T-helper 2 cell treated with Interferon-gamma antibody and Interleukin-4, amounts not matched to agents 5 μg/mL and 100 μg/mL, for 36 hours (primary cell): ENCODE results near the gene ROR2.

Source experiments
- DNase-seq: peaks from one replicate; pipeline ENCODE4 v3.0.0; 2021; ENCODE audit warnings: low spot score
- H3K27ac Mint-ChIP-seq: one replicate; pipeline ENCODE4 v1.8.0; 2021; ENCODE audit warnings: mild to moderate bottlenecking, mixed read lengths
- H3K27me3 Mint-ChIP-seq: one replicate; pipeline ENCODE4 v1.8.0; 2021; ENCODE audit warnings: low read depth, mixed read lengths
- H3K36me3 Mint-ChIP-seq: one replicate; pipeline ENCODE4 v1.8.0; 2021; ENCODE audit warnings: low read depth, mixed read lengths
- H3K4me1 Mint-ChIP-seq: one replicate; pipeline ENCODE4 v1.8.0; 2021; ENCODE audit warnings: low read depth, mixed read lengths
- H3K4me3 Mint-ChIP-seq: one replicate; pipeline ENCODE4 v1.8.0; 2022; ENCODE audit warnings: mild to moderate bottlenecking, moderate library complexity, mixed read lengths
- H3K9me3 Mint-ChIP-seq: one replicate; pipeline ENCODE4 v1.8.0; 2021; ENCODE audit warnings: mixed read lengths

Gene ROR2

DNA sequence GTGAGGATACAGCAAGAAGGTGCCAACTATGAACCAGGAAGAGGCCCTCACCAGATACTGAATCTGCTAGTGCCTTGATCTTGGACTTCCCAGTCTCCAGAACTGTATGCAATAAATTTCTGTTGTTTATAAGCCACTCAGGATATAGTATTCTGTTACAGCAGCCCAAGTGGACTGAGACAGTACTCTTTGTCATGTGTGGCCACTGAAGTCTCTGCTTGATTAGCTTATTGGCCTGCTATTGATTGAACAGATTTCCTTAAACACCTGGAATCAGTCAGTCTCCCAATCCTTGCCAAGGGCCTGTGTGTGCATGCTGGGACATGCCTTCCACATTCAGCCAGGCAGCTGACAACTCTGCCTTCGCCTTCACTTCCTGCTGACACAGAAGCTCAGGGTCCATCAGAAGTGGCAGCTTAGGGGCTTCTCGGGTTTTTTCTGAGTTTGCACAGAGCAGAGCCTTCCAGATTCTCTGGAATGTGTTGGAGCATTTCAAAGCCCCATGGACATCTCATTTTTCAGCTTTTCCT lies 13.7 kb upstream of the ROR2 start:
- H3K9me3 Mint-ChIP-seq, result no peaks in the 10 kb centered on the region
- no peak for DNase-seq
- H3K36me3 Mint-ChIP-seq, result no peaks in the 10 kb centered on the region
- H3K27ac Mint-ChIP-seq, result no peak overlapping the region
- H3K4me1 Mint-ChIP-seq, result peaks cover 2% of the 10 kb centered on the region
- peaks cover 24% of the 10 kb centered on the region for H3K27me3 Mint-ChIP-seq
- H3K4me3 Mint-ChIP-seq, result no peak overlapping the region

DNA sequence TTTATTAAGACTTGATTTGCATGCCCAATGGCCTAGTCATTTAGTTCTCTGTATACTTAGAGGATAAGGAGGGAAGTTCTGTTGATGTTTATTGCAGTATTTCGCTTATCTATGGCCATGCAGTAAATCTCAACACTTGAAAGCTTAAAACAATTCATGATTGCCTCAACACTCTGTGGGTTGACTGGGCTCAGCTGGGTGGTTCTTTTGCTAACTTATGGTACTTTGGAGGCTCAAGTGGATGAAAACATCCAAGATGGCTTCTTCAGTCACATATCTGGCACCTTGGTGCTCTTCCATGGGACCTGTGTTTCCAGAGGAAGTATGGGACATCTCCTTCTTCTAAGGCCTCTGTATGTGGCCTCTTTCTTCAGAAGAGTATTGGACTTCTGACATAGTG lies 10.3 kb upstream of the ROR2 start:
- H3K36me3 Mint-ChIP-seq, result no peaks in the 10 kb centered on the region
- H3K4me3 Mint-ChIP-seq, result no peak overlapping the region

DNA sequence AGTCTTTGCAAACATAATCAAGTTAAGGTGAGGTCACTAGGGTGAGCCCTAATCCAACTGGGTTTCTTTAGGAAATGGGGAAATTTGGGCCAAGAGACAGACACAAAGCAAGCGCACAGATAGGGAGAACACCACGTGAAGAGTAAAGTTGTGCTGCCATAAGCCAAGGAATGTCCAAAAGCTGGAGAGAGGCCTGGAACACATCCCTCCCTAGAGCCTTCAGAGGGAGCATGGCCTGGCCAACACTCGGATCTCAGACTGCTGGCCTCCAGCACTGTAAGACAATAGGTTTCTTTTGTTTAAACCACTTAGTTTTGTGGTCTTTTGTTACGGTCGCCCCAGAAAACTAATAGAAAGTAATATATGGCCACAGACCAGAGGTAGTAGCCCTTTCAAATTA lies 8.1 kb upstream of the ROR2 start:
- H3K9me3 Mint-ChIP-seq, result no peaks in the 10 kb centered on the region
- peaks cover 14% of the 10 kb centered on the region for H3K27me3 Mint-ChIP-seq
- H3K36me3 Mint-ChIP-seq, result no peaks in the 10 kb centered on the region

More for the DNA sequence above, 10.3 kb upstream of the ROR2 start:
- Mint-ChIP-seq H3K27ac (no peak overlapping the region), H3K9me3 (no peaks in the 10 kb centered on the region), H3K27me3 (peaks cover 3% of the 10 kb centered on the region), H3K4me1 (peaks cover 2% of the 10 kb centered on the region)
- DNase-seq, result no peak

DNA sequence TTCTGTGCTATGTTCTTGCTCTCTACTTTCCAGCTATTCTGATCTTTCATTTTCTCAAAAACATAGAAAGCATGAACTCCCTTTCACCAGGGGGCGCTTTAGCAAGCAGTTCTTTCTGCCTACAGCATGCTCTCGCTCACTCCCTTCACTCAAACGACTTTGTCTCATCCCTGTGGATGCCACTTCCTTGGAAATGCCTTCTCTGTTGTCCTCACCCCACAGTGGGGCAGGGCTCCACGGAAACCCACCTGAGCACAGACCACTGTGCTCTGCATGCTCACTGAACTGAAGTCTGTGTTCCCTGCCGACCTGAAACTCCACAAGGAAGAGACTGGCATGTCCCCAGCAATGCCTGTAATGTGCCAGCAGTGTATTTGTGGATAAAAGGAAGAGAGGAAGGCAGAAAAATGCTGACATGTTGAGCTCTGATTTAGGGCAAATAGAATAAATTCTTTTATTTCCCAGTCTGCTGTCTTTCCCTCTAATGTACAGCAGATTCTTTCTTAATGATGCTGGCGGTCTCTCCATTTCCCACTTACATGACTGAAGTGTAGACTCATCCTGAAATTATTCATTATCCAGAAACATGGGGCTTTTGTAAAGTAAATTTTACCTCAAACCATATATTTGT lies 4.9 kb upstream of the ROR2 start:
- Mint-ChIP-seq H3K27ac (no peak overlapping the region), H3K9me3 (no peaks in the 10 kb centered on the region), H3K4me1 (peaks cover 7% of the 10 kb centered on the region), H3K27me3 (peaks cover 43% of the 10 kb centered on the region), H3K4me3 (peak overlapping the region; percentile 28), H3K36me3 (no peaks in the 10 kb centered on the region)
- DNase-seq, result no peak

More for the DNA sequence above, 8.1 kb upstream of the ROR2 start:
- H3K27ac Mint-ChIP-seq, result no peak overlapping the region
- DNase-seq, result no peak
- no peak overlapping the region for H3K4me3 Mint-ChIP-seq
- peaks cover 7% of the 10 kb centered on the region for H3K4me1 Mint-ChIP-seq

DNA sequence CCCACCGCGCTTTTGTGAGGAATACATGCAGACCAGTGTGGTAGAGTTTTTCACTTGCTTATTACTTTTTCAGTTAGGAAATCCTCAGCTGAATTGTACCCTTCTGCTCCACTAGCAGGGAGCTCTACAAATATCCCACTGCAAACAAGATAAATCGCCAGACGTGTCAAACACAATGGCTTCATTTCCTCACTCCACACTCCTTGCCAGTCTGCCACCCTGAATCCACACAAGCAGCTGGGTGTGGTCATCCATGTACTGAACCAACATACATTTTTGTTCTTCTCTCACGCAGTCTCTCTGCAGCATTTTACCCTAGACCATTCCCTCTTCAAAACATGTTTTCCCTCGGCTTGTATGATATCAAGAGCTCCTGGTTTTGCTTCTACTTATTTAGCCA lies 3.7 kb upstream of the ROR2 start:
- H3K9me3 Mint-ChIP-seq, result no peaks in the 10 kb centered on the region
- no peaks in the 10 kb centered on the region for H3K36me3 Mint-ChIP-seq
- H3K4me3 Mint-ChIP-seq, result no peak overlapping the region
- DNase-seq, result no peak
- H3K27me3 Mint-ChIP-seq, result peaks cover 43% of the 10 kb centered on the region
- H3K27ac Mint-ChIP-seq, result no peak overlapping the region
- H3K4me1 Mint-ChIP-seq, result peaks cover 7% of the 10 kb centered on the region

DNA sequence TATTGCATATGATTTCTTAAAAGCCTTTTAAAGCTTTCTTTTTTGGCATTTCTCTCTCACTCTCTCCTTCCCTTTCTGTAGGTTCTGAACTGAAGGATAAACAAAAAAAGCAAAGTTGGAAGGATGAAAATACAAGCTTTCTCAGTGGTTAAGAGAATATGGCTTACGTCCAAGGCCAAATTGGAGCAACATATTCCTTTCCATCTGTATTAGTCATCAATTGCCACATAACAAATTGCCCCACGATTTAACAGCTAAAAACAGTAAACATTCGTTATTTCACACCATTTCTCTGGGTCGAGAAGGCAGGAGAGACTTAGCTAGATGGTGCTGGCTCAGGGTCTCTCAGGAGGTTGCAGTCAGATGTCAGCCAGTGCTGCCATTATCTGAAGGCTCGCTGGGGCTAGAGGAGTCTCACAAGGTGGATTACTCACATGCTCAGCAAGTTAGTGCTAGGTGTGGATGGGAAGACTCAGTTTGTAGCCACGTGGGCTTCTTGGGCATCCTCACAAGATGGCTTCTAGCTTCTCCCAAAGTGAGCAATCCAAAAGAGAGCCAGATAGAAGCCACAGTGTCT lies 2.0 kb upstream of the ROR2 start:
- H3K27me3 Mint-ChIP-seq, result peaks cover 54% of the 10 kb centered on the region
- H3K27ac Mint-ChIP-seq, result no peak overlapping the region
- H3K9me3 Mint-ChIP-seq, result no peaks in the 10 kb centered on the region
- DNase-seq, result no peak
- H3K4me3 Mint-ChIP-seq, result no peak overlapping the region
- no peaks in the 10 kb centered on the region for H3K36me3 Mint-ChIP-seq
- H3K4me1 Mint-ChIP-seq, result peaks cover 7% of the 10 kb centered on the region

DNA sequence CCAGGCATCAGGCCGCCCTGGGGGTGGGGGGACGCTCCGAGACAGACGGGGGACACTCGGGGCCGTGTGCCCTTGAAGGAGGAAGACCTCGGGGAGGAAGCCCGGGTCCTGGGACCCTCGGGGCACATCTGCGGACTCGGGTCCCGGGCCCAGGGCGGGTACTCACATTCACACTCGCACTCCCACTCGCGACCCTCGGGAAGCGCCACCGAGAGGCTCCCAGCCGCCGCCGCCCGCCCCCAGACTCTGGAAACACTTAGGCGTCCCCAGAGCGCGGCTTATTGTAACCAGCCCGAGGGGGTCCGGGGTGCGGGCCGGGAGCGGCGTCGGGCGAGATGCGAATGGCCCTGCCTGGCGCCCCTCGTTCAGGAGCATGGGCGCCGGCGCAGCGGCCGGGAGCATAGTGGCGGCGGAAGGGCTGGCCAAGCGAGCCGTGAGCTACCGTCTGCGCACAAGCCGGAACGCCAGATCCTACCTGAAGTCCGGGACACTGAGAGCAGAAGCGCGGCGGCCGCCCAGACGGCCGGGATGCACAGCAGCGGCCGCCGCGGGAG lies 559 bp downstream of the ROR2 start:
- H3K36me3 Mint-ChIP-seq, result no peaks in the 10 kb centered on the region
- H3K9me3 Mint-ChIP-seq, result no peaks in the 10 kb centered on the region
- peaks cover 76% of the 10 kb centered on the region for H3K27me3 Mint-ChIP-seq

DNA sequence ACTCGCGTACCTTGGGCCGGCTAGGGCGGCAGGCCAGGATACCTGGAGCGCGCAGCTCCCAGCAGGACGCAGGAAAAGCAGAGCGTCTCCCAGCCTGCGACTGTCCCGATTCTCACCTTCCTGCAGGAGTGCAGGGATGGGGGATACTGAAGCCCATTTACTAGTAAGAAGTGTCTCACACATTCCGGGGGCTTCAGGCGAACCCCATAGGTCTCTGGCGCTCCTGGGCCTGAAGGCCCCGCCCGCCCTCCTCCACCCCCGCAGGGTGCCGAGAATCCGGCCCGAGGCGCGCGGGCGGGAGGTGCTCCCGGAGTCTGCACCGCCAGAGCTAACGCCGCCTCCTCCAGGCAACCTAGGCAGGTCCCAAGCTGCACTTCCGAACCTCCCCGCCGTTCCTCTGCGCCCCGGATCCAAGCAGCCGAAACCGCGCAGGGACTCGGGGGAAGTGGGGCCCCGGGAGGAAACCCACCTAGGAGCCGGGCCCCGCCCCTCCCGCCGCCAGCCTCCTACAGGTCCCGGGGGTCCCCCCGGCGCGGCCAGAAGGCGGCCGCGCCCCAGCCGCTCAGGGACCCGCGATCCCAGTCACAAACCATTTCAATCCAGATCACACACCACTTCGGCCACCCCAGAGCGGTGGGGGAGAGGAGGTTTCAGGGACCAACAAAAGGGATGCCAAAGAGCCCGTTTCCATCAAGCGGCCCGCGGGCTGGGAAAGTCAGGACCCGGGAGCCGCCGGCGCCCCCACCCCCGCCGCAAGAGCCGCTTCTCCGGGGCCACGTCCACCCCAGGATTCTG lies 1.2 kb downstream of the ROR2 start:
- DNase-seq, result peak; percentile 26
- H3K4me1 Mint-ChIP-seq, result peaks cover 1% of the 10 kb centered on the region
- no peak overlapping the region for H3K4me3 Mint-ChIP-seq
- no peak overlapping the region for H3K27ac Mint-ChIP-seq
- peaks cover 76% of the 10 kb centered on the region for H3K27me3 Mint-ChIP-seq
- H3K9me3 Mint-ChIP-seq, result no peaks in the 10 kb centered on the region
- H3K36me3 Mint-ChIP-seq, result no peaks in the 10 kb centered on the region

More for the DNA sequence above, 559 bp downstream of the ROR2 start:
- Mint-ChIP-seq H3K27ac (no peak overlapping the region), H3K4me1 (peaks cover 3% of the 10 kb centered on the region), H3K4me3 (peak overlapping the region; percentile 36)
- no peak for DNase-seq

DNA sequence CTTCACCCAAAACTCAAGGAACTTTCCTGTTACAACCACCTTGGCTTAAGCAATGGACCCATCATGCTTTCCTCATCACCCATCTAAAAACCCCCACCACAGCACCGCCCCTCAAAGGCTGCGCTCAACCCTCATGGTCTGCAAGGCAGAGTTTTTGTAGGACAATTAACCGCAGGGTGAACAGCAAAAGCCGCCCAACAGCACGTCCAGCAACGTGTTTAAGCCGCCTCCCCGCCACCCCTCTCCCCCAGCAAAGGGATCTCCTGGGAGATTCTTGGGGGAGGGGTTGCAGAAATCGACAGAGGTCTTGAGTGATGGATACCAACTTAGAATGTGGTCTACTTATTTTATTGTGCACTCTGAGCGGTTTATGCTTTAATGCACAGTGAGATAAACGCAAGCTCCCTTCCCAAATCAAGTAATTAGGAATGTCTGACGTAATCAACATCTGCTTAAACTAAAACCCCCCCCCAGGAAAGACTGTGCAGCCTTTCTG lies 1.9 kb downstream of the ROR2 start:
- Mint-ChIP-seq H3K36me3 (no peaks in the 10 kb centered on the region), H3K4me1 (peaks cover 1% of the 10 kb centered on the region), H3K27me3 (peaks cover 76% of the 10 kb centered on the region), H3K27ac (no peak overlapping the region), H3K9me3 (no peaks in the 10 kb centered on the region), H3K4me3 (no peak overlapping the region)
- no peak for DNase-seq

DNA sequence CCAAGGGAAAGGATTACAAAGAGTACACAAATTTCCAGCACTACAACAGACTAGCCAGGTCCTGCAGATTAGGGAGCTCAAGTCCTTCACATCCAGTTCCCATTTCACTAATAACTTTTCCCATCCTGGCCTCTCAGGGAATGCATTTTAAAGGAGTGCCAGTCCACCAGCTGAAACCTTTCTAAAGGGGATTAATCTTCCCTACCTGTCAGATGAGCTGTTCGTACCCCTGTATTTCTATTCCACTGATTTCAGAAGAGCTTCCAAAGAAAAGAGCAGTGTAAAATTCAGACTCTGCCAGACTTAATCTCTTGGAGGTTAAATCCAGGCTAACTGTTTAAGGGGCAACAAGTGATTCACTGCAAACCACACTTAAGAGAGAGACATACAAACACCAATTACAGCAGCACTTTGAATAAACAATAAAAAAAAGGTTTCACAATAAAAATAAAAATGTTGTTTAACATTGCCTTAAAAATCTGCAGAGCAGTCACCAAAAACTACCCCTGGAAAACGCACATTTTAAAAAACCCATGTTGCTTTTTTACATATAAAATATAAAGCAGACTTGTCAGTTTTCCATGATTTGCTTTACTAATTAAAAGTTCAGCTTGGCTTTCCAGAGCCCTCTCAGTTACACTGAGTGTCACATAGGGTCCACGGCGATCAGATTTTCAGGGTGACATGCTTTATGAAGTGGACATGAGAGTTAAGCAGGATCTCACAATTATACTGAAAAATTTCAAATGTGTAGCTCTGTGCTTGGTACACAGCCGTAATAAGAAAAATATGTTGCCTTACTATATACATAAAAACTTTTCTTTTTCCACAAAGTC lies 3.2 kb downstream of the ROR2 start:
- H3K9me3 Mint-ChIP-seq, result no peaks in the 10 kb centered on the region
- peaks cover 64% of the 10 kb centered on the region for H3K27me3 Mint-ChIP-seq
- no peak overlapping the region for H3K27ac Mint-ChIP-seq
- no peaks in the 10 kb centered on the region for H3K36me3 Mint-ChIP-seq
- no peak overlapping the region for H3K4me3 Mint-ChIP-seq
- H3K4me1 Mint-ChIP-seq, result peaks cover 1% of the 10 kb centered on the region
- DNase-seq, result no peak

DNA sequence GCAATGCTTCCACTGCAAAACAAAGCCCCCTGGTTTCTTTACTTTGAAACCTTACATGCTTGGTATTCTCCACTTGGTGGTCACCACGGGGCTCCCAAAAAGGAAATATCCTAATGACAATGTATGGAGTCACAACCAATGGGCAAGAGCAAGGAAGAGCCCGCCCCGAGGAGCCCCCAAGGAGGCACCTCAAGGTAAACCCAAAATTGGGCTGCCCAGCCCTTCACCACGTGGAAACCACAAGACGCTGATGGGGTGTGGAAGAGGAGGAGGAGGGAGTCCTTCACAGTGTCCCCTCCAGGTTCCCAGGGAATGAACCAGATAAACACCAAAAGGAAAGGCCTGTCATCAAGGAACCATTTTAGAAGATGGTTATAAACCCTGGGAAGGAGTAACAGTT lies 3.8 kb downstream of the ROR2 start:
- Mint-ChIP-seq H3K27ac (no peak overlapping the region), H3K4me3 (no peak overlapping the region), H3K36me3 (no peaks in the 10 kb centered on the region), H3K9me3 (no peaks in the 10 kb centered on the region), H3K27me3 (peaks cover 58% of the 10 kb centered on the region), H3K4me1 (peaks cover 1% of the 10 kb centered on the region)
- DNase-seq, result no peak

DNA sequence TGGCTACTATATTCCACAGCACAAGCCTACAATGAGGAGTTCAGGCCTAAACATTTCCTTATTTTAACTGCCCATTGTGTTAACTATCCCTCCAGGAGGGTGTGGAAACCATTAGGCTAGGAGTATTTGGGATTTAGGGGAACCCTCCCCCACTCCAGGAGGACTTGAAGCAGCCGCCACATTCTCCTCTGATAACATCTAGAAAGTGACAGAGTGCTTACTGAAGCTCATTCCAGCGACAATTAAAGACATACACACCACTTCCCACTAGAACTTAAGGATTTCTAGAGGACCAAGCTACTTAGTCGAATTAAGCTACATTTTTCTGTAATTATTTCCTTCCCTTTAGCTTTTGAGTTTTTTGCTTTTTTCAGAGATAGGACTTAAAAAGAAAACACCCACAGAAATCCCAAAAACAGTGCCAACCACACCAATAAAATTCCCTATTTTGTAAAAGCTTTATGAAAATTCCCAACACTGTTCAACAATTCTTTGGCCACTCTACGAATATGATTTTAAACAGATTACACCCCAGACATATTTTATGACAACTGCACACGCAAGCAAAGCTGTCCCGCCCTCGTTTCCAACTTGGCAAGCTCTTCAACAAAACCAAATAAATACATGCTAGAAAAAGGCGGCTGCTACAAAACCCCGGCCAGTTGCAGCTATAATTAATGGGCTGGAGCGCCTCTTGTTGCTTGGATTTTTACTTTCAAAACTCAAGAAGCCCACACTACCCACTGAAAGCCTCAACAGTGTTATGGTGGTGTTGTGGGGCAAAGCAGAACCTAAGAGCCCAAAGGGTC lies 4.5 kb downstream of the ROR2 start:
- no peak for DNase-seq
- H3K27me3 Mint-ChIP-seq, result peaks cover 50% of the 10 kb centered on the region
- no peak overlapping the region for H3K27ac Mint-ChIP-seq
- H3K4me3 Mint-ChIP-seq, result no peak overlapping the region
- H3K9me3 Mint-ChIP-seq, result no peaks in the 10 kb centered on the region
- H3K4me1 Mint-ChIP-seq, result peaks cover 1% of the 10 kb centered on the region
- no peaks in the 10 kb centered on the region for H3K36me3 Mint-ChIP-seq

DNA sequence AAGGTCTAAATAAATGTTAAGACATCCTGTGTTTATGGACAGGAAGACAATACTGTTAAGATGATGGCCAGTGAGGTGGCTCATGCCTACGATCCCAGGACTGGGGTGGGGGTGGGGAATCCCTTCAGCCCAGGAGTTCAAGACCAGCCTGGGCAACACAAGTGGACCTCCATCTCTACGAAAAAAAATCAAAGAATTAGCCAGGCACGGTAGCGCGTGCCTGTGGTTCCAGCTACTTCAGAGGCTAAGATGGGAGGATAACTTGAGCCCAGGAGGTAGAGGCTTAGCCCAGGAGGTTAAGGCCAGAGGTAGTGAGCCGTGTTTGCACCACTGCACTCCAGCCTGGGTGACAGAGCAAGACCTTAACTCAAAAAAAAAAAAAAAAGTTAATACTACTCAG lies 5.3 kb downstream of the ROR2 start:
- no peak overlapping the region for H3K4me3 Mint-ChIP-seq
- DNase-seq, result no peak
- H3K27ac Mint-ChIP-seq, result no peak overlapping the region
- no peaks in the 10 kb centered on the region for H3K4me1 Mint-ChIP-seq
- peaks cover 48% of the 10 kb centered on the region for H3K27me3 Mint-ChIP-seq
- no peaks in the 10 kb centered on the region for H3K9me3 Mint-ChIP-seq
- no peaks in the 10 kb centered on the region for H3K36me3 Mint-ChIP-seq
